GM21529 (cell line): ENCODE data around the gene CCL8.

Experiments used
- ATAC-seq: cut with Tn5 transposase; IDR thresholded peaks from one replicate; pipeline ENCODE4 v1.9.1; 2021; ENCODE audit not compliant: unreplicated experiment

CCL8 gene

DNA sequence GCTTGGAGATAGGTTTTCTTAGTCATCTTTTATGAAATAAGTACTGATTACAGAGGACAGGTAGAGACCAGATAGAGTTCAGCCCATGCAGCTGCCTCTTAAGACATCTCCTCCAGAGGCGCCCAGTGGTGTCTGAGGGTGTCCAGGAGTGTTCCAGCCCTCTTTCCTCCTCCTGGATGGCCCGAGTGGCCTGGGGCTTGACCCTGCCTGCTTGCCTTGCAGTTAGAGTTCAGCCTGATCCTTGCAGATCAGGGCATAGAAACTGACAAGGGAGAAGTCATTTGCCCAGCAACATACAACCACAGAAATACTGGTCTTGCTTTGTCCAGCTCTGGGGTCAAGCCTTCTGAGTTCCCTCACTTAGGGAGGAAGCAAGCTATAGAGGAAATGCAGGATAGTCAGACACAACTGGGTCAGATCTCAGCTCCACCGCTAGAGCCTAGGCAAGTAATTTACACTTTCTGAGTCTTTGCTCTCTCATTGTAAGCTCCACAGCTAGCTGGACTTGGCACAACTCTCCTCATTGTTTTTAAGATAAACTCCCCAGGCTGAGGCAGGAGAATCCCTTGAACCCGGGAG lies 47.4 kb downstream of the CCL8 start:
- no peak for ATAC-seq

DNA sequence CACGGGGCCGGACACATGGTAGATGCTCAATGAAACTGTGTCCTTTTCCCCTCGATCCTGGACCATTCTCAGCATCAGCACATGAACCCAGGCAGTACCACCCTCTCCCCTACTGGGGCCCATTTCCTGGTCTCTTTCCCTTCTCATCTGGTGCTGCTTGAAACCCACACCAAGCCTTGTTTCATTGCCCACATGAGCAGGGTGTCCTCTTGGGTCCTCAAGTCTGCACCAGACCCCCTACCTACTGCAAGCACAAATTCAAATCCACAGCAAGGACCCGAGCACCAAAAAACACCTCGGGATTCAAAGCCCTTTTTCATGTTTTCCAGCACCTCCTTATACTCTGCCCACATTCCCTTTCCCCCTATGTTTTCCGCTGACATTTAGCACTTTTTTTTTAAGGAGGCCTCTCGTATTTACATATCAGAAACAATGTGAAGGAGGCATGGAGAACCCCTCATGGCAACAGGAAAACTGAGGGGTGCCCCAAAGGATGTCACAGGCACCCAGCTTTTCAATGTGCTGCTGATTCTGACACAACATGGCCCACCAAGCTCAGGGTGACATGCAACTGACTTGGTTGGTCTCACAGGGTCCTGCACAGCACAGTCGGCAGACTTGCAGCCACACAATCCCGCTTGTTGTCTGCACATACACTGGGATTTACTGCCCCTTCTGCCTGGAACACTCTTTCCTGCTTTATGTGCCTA lies 48.4 kb downstream of the CCL8 start:
- ATAC-seq: no peak

DNA sequence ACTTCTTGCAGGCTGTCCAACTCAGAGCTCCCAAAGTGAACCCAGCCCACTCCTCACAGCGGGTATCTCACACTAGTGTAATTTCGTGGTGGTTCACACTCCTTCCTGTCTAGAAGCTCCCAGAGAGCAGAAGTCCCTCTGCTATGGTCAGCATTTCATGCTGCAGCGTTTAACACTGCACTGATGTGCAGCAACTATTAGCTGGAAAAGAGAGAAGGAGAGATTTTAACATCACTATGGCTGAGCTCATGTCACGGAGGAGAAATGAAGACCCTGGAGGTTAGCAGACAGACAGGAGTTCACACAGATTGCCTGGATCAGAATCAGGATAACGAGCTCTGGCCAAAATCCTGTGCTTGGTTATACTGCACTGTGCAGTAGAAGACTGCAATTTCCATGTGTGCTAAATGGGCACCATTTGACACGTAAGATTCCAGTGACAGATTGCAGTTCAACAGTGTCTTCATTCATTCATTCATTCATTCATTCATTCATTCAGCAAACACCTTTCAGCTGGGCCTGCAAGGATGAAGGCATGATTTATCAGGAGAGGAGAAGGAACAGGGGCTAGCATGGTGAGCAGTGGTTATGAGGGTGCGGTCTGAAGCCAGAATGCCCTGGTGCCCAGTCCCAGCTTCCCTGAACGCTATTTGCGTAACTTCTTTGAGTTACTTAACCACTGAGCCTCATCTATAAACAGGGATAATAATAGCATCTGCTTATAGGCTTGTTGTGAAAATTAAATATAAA lies 49.1 kb downstream of the CCL8 start:
- ATAC-seq: no peak

DNA sequence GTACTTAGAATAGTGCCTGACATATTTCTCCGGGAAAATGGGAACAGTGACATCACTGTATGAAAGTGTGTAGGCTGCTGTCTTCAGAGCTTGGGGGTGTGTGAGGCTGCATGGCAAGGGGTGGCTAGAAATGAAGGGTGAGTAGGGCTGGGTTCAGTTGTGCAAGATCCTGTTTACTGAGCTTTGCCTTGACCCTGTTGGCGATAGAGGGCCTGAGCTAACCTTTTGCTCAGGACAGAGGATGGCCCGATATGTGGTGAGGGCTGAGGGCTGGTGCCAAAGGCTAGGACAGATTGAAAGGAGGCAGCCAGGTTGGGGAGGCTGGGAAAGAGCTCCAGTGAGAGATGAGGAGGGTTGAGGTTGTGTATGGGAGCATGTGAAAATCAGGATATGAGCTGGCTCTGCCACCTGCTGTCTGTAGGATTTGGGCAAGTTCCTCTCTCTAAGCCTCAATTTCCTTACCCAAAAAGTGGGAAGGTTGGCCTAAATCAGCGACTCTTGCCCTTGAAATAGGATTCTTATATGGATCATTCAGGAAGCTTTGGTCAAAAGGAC lies 49.8 kb downstream of the CCL8 start:
- ATAC-seq: no peak

DNA sequence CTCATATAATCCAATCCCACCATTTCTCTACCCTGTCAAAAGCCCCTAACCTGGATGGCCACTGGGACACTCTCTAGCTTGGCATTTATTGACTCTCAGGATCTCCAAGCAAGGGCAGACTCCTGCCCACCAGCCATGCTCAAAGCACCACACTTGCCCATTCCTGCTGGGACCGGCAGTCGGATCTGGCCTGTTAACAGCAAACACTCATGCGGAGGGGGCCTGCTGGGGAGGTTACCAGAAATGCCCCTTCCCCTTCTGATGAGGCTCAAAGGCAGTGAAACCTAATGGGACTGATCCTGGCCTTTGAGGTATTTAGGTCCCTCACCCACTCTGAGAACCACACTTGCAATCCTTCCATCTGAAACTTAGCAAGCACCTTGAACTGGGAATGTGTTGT lies 50.3 kb downstream of the CCL8 start:
- no peak for ATAC-seq

DNA sequence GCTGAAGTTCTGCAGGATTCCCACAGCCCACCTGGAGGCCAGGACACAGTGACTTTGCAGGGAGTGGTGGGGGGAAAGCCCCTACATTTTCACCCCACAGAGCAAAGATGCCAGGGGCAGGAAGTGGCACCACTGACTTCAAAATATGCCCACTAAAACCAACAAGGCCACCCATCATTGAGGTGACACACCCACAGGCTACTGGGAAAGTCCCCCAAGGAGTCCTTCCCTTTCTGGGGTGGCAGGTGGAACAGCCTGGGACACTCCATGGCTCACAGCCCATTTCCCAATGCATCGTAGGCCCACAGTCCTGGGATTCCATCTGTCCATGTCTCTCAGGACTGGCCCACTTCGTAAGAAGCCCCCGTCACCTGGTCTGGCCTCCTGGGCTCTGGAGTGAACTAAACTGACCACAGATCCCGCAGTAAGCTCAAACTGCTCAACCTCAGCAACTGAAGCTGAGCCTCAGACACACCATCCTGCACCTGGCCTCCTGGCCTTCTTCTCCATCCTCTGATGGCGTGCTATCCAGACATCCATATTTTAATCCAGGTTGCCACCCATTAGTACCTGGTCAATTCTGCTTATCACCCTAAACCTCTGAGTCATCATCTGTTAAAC lies 51.3 kb downstream of the CCL8 start:
- ATAC-seq: no peak

DNA sequence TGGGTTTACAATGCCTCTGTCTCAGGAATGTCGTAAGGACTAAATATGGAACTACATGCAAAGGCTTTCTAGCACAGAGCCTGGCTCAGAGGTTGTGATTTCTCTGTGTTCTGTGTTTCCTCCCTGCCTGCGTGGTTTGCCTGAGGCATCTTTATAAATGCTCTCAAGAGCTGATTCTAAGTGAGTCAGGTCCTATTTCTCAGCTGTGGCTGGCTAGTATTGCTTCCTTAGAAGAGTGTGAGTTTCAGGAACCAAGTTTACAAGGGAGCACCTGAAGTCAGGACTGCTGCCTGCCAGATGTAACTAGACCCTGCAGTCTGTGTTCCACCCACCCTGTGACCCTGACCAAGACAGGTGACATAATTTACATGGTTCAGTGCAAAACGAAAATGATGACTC lies 51.8 kb downstream of the CCL8 start:
- ATAC-seq: no peak
